ENCODE results near the gene RNF223. TPM values are rescaled to one million over a fixed set of nuclear protein-coding genes. Genes with fewer than 3 reads are reported as not detected.
A peak's percentile ranks its signal among the peaks of the same experiment; 100 is the strongest.

RNF223 gene
- total RNA-seq, 2 experiments from 2014 or later: not detected

GRCh38 chr1:1117469-1117831, 43.3 kb upstream of the RNF223 start:
- ChIA-PET POLR2A (interaction anchor here (0.6 kb wide), 1 partner anchor 163 kb away, joined by 3 read pairs; no protein-coding TSS in a partner anchor), CTCF (interaction anchor here (1.3 to 2.2 kb wide), 4 partner anchors 84 to 175 kb away, joined by 4 to 9 read pairs (median 6); partner anchors contain the start of gene UBE2J2)
- Mint-ChIP-seq H3K4me3 (peak overlapping the region; percentile 34), H3K27ac (no peak overlapping the region), H3K4me1 (ENCODE audit: low read depth) (peaks cover 19% of the 10 kb centered on the region), H3K36me3 (ENCODE audit: low read depth) (peaks cover 20% of the 10 kb centered on the region), H3K9me3 (ENCODE audit: insufficient read depth) (peaks cover 17% of the 10 kb centered on the region), H3K27me3 (ENCODE audit: low read depth) (peaks cover 6% of the 10 kb centered on the region)
- DNase-seq (no peak), ATAC-seq (no peak)

GRCh38 chr1:1116701-1117468, 42.8 kb upstream of the RNF223 start:
- peaks cover 21% of the 10 kb centered on the region for H3K9me3 Mint-ChIP-seq (ENCODE audit: insufficient read depth)
- H3K27me3 Mint-ChIP-seq (ENCODE audit: low read depth): peaks cover 6% of the 10 kb centered on the region
- H3K4me1 Mint-ChIP-seq (ENCODE audit: low read depth): peaks cover 19% of the 10 kb centered on the region
- H3K27ac Mint-ChIP-seq: no peak overlapping the region
- H3K36me3 Mint-ChIP-seq (ENCODE audit: low read depth): peaks cover 26% of the 10 kb centered on the region
- peak overlapping the region; percentile 45 for H3K4me3 Mint-ChIP-seq
- POLR2A ChIA-PET: interaction anchor here (0.6 to 1.1 kb wide), 2 partner anchors 25 to 162 kb away, joined by 3 read pairs; no protein-coding TSS in a partner anchor
- DNase-seq (peak; percentile 58), ATAC-seq (peak; percentile 9)
- CTCF ChIA-PET: interaction anchor here (0.6 to 2.2 kb wide), 7 partner anchors 16 to 175 kb away, joined by 3 to 9 read pairs (median 4); partner anchors contain the start of gene UBE2J2

DNA sequence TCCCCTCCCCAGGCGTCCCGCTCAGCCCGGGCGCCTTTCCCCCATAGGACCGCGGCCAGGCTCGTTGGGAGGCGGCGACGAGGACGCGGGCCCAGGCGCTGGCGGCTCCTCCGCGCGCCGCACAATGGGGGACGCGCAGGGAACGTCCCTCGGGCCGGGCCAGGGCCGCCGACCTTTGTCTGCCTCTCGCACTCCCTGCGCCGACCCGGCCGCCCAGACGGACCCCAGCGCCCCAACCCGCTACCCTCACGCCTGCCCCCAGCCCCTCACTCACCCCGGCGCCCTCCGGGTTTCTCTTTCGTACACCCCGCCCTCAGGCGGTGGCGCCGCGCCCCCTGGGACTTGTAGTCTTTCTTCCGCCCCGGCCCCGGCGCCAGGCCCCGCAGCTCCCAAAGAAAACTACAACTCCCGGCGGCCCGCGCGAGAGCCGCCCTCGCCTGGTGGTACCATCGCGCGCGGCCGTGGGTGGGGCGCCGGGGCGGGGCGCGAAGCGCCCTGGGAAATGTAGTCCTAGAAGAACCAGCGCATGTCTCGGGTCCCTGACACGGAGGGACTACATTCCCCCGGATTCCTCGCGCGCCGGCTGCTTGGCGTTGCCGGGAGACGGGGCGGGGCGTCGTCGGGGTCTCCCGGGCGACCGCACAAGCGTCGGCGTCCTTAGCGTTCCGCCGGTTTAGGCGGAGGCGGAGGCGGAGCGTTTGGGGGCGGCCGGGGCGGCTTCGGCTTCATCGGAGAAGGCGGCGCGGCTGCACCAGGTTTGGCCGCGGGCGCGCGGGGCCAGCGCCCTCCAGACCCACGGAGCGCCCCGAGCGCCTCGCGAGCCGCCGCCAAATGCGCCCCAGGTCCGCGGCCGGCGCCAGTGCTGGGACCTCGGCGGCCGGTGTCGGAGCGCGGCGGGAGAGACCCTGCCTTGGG, 41.9 kb upstream of the RNF223 start, which contains the start of gene C1orf159:
Gene C1orf159 (minus strand): TSS at position 304 of the 915 bp plus-strand sequence. CDS start 24,546 bp downstream, outside the sequence.
- DNase-seq: peak; percentile 99
- CTCF ChIA-PET: interaction anchor here (0.6 to 2.2 kb wide), 5 partner anchors 15 to 176 kb away, joined by 3 to 9 read pairs (median 4); no protein-coding TSS in a partner anchor

GRCh38 chr1:1115136-1115785, 41.2 kb upstream of the RNF223 start:
- Mint-ChIP-seq H3K27ac (peak overlapping the region; percentile 77), H3K4me1 (ENCODE audit: low read depth) (peaks cover 19% of the 10 kb centered on the region), H3K27me3 (ENCODE audit: low read depth) (peaks cover 6% of the 10 kb centered on the region), H3K4me3 (peak overlapping the region; percentile 81), H3K36me3 (ENCODE audit: low read depth) (peaks cover 37% of the 10 kb centered on the region), H3K9me3 (ENCODE audit: insufficient read depth) (peaks cover 21% of the 10 kb centered on the region)
- DNase-seq: no peak
- ChIA-PET CTCF (interaction anchor here (0.8 kb wide), 1 partner anchor 131 kb away, joined by 3 read pairs; no protein-coding TSS in a partner anchor), POLR2A (no interaction called here)
- no peak for ATAC-seq

More for the DNA sequence above, 41.9 kb upstream of the RNF223 start, which contains the start of gene C1orf159:
- peaks cover 21% of the 10 kb centered on the region for H3K9me3 Mint-ChIP-seq (ENCODE audit: insufficient read depth)
- POLR2A ChIA-PET: interaction anchor here (1.1 kb wide), 1 partner anchor 26 kb away, joined by 3 read pairs; no protein-coding TSS in a partner anchor
- peak within 1 kb of the TSS; percentile 81 for H3K4me3 Mint-ChIP-seq
- H3K27me3 Mint-ChIP-seq (ENCODE audit: low read depth): peaks cover 6% of the 10 kb centered on the region
- ATAC-seq: peak; percentile 94
- peak within 1 kb of the TSS; percentile 86 for H3K27ac Mint-ChIP-seq
- peaks cover 33% of the 10 kb centered on the region for H3K36me3 Mint-ChIP-seq (ENCODE audit: low read depth)
- H3K4me1 Mint-ChIP-seq (ENCODE audit: low read depth): peaks cover 19% of the 10 kb centered on the region

GRCh38 chr1:1114431-1114830, 40.3 kb upstream of the RNF223 start:
- no peak for ATAC-seq
- peaks cover 19% of the 10 kb centered on the region for H3K4me1 Mint-ChIP-seq (ENCODE audit: low read depth)
- peak overlapping the region; percentile 77 for H3K27ac Mint-ChIP-seq
- H3K9me3 Mint-ChIP-seq (ENCODE audit: insufficient read depth): peaks cover 21% of the 10 kb centered on the region
- CTCF ChIA-PET: interaction anchor here (0.8 kb wide), 1 partner anchor 130 kb away, joined by 3 read pairs; no protein-coding TSS in a partner anchor
- H3K4me3 Mint-ChIP-seq: peak overlapping the region; percentile 81
- POLR2A ChIA-PET: no interaction called here
- peaks cover 6% of the 10 kb centered on the region for H3K27me3 Mint-ChIP-seq (ENCODE audit: low read depth)
- no peak for DNase-seq
- peaks cover 40% of the 10 kb centered on the region for H3K36me3 Mint-ChIP-seq (ENCODE audit: low read depth)

- Mint-ChIP-seq H3K9me3 (ENCODE audit: insufficient read depth) (peaks cover 21% of the 10 kb centered on the region), H3K27me3 (ENCODE audit: low read depth) (no peaks in the 10 kb centered on the region), H3K4me3 (no peak overlapping the region), H3K4me1 (ENCODE audit: low read depth) (peaks cover 22% of the 10 kb centered on the region), H3K27ac (no peak overlapping the region), H3K36me3 (ENCODE audit: low read depth) (peaks cover 45% of the 10 kb centered on the region)
- ATAC-seq: no peak
- ChIA-PET CTCF (interaction anchor here (0.9 kb wide), 1 partner anchor 10 kb away, joined by 3 read pairs; no protein-coding TSS in a partner anchor), POLR2A (interaction anchor here (1.0 to 1.1 kb wide), 2 partner anchors 11 to 130 kb away, joined by 3 read pairs; no protein-coding TSS in a partner anchor)
- no peak for DNase-seq
Observed at GRCh38 chr1:1112237-1112985, 38.3 kb upstream of the RNF223 start.

DNA sequence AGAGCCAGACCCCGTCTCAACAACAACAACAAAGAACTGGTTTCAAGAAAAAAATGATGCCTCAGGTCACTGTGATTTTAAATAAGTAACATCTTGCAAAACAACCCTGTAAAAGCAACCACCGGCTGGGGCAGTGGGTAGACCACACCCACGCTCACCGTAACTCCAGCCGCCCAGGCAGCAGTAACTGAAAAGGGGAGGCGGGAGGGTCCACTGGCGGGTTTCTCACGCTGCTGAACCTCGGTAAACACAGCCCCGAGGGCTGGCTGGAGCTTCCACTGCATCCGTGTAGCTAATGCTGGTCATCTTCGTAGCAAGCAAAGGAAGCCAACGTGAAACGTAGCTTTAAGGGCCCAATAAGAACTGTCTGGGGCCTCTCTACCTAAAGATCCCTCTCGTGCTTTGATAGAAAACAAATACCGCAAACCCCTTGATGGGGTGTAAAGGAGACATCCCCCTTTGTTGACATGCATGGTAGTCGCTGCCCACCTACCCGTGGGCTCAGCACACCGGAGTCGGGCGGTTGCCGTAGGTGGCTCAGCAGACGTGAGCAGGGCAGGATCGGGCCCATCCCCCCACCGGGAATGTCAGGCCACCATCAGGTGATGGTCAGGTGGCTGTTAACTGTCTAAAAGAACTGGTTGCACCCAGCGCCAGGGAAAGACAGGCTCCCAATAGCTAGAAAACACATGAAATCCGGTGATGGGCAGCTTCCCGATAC, 37.6 kb upstream of the RNF223 start:
- no peak for ATAC-seq
- no peak for DNase-seq
- no peak overlapping the region for H3K4me3 Mint-ChIP-seq
- ChIA-PET CTCF (interaction anchor here (0.9 to 1.0 kb wide), 2 partner anchors 10 to 11 kb away, joined by 3 read pairs; no protein-coding TSS in a partner anchor), POLR2A (interaction anchor here (0.6 kb wide), 1 partner anchor 24 kb away, joined by 3 read pairs; no protein-coding TSS in a partner anchor)
- H3K9me3 Mint-ChIP-seq (ENCODE audit: insufficient read depth): peaks cover 21% of the 10 kb centered on the region
- H3K36me3 Mint-ChIP-seq (ENCODE audit: low read depth): peaks cover 48% of the 10 kb centered on the region
- no peaks in the 10 kb centered on the region for H3K27me3 Mint-ChIP-seq (ENCODE audit: low read depth)
- H3K4me1 Mint-ChIP-seq (ENCODE audit: low read depth): peaks cover 21% of the 10 kb centered on the region
- no peak overlapping the region for H3K27ac Mint-ChIP-seq

- Mint-ChIP-seq H3K36me3 (ENCODE audit: low read depth) (peaks cover 54% of the 10 kb centered on the region), H3K9me3 (ENCODE audit: insufficient read depth) (peaks cover 25% of the 10 kb centered on the region), H3K4me1 (ENCODE audit: low read depth) (peaks cover 23% of the 10 kb centered on the region), H3K27me3 (ENCODE audit: low read depth) (no peaks in the 10 kb centered on the region), H3K4me3 (no peak overlapping the region), H3K27ac (no peak overlapping the region)
- CTCF ChIA-PET: interaction anchor here (1.0 kb wide), 1 partner anchor 11 kb away, joined by 3 read pairs; no protein-coding TSS in a partner anchor
- POLR2A ChIA-PET: no interaction called here
- ATAC-seq (no peak), DNase-seq (no peak)
Observed at GRCh38 chr1:1110561-1110971, 36.5 kb upstream of the RNF223 start.

DNA sequence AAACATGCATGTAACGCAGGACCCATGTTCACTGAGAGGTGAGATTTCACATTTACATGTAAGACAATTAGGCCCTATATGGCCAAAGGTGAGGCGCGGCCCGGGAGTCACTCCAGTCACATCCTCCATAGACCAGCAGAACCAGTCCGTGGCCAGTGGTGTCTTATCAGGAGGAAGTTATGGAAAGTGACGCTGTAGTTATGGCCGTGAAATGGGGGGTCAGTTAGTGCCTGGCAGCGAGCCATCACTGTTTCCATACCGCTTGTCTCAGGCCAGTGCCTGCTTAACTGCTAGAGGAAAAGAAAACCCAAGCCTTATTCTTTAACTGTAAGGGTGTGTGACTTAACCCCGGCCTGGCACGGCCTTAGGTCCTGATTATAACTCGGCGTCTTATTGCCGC, 35.6 kb upstream of the RNF223 start:
- H3K27me3 Mint-ChIP-seq (ENCODE audit: low read depth): no peaks in the 10 kb centered on the region
- ATAC-seq (no peak), DNase-seq (no peak)
- H3K9me3 Mint-ChIP-seq (ENCODE audit: insufficient read depth): peaks cover 25% of the 10 kb centered on the region
- ChIA-PET CTCF (no interaction called here), POLR2A (no interaction called here)
- no peak overlapping the region for H3K27ac Mint-ChIP-seq
- peaks cover 53% of the 10 kb centered on the region for H3K36me3 Mint-ChIP-seq (ENCODE audit: low read depth)
- H3K4me3 Mint-ChIP-seq: no peak overlapping the region
- peaks cover 21% of the 10 kb centered on the region for H3K4me1 Mint-ChIP-seq (ENCODE audit: low read depth)
